ENCODE measurements around the gene SLC29A1. TPM values are rescaled to one million over a fixed set of nuclear protein-coding genes. Genes with fewer than 3 reads are reported as not detected.

SLC29A1 gene
- total RNA-seq (7.3 and 7.6 TPM in 2 replicates), polyA plus RNA-seq (3.9 and 6.0 TPM in 2 replicates), polyA minus RNA-seq (2.6 and 3.9 TPM in 2 replicates)
- 2.8 TPM for total RNA-seq (2013)

GRCh38 chr6:44223319-44224028 is at the start of gene SLC29A1:
TSS of gene SLC29A1 (plus strand) at chr6:44223595. CDS start at chr6:44227314, 3,719 bp downstream.
- Mint-ChIP-seq H3K4me3 (peak within 1 kb of the TSS; percentile 88), H3K9me3 (ENCODE audit: insufficient read depth) (no peaks in the 10 kb centered on the region), H3K27ac (peak within 1 kb of the TSS; percentile 61), H3K27me3 (no peaks in the 10 kb centered on the region), H3K4me1 (peaks cover 36% of the 10 kb centered on the region)
- under 1% methylated on average over 73 of the region's 73 CpGs for WGBS (ENCODE audit: insufficient coverage)
- Histone ChIP-seq H3K79me2 (ENCODE audit: control insufficient read depth, insufficient read depth, low read length) (peaks cover 5% of the 10 kb centered on the region), H3K9me3 (ENCODE audit: control extremely low read depth in 1 of 3, control insufficient read depth in 2 of 3, insufficient read depth in 1 of 3, low read length in 2 of 3) (no peaks in the 10 kb centered on the region), H4K20me1 (ENCODE audit: control insufficient read depth, insufficient read depth, low read length, poor library complexity, severe bottlenecking) (no peaks in the 10 kb centered on the region), H3K36me3 (replicated peaks in 1 of 2; ENCODE audit: control extremely low read depth in 1 of 2, control insufficient read depth in 1 of 2, extremely low read depth in 1 of 2, insufficient read depth in 2 of 2, low read length in 1 of 2) (no peaks in the 10 kb centered on the region), H3K4me1 (ENCODE audit: control insufficient read depth in 2 of 2, insufficient read depth in 2 of 2, low read length in 2 of 2) (peaks cover 23 to 41% of the 10 kb centered on the region in 2 donors), H3K4me2 (replicated peaks; ENCODE audit: low read depth, low read length, poor library complexity, severe bottlenecking) (peak within 1 kb of the TSS; percentile 97), H3K27ac (ENCODE audit: low read length in 2 of 2) (no peak within 1 kb of the TSS), H3K9ac (ENCODE audit: low read length) (peak within 1 kb of the TSS; percentile 71), H3K4me3 (ENCODE audit: control extremely low read depth in 1 of 5, extremely low read depth in 1 of 5, insufficient read depth in 1 of 5, low read depth in 2 of 5, low read length in 4 of 5) (peak within 1 kb of the TSS; percentile 36 to 68 (median 58)), H2AFZ (ENCODE audit: insufficient read depth, low read depth, low read length, poor library complexity, severe bottlenecking) (peak within 1 kb of the TSS; percentile 88), H3K27me3 (replicated peaks in 1 of 4; ENCODE audit: control extremely low read depth in 1 of 4, control insufficient read depth in 3 of 4, insufficient read depth in 4 of 4, low read length in 3 of 4) (peaks cover 0 to 2% (median 0%) of the 10 kb centered on the region in 4 experiments)
- POLR2A ChIA-PET, result interaction anchor here (0.5 to 5.0 kb wide), 5 partner anchors 14 to 47 kb away, joined by 3 to 52 read pairs (median 4); partner anchors contain the start of genes HSP90AB1 and SLC35B2
- intact Hi-C loops (cut with micrococcal nuclease), result loop anchor here (1.0 to 5.0 kb wide), 6 partner anchors 14 to 164 kb away; partner anchors contain the start of genes AARS2, CDC5L, MRPL14 and TMEM63B
- CTCF ChIA-PET, result interaction anchor here (0.7 to 3.1 kb wide), 14 partner anchors 11 to 127 kb away, joined by 3 to 22 read pairs (median 4); partner anchors contain the start of genes HSP90AB1, MRPL14 and TMEM63B
- ATAC-seq (ENCODE audit: low read depth), result peak; percentile 83
- DNase-seq, result peak; percentile 88
- TF ChIP-seq CTCF (IDR thresholded peaks at IDR 0.05) (no peak), EZH2 (IDR thresholded peaks at IDR 0.05; ENCODE audit: borderline replicate concordance, insufficient read depth, low read depth, low read length, poor library complexity, severe bottlenecking) (no peak)
